OCI-LY7 (cell line): ENCODE results near the gene RPL38. TPM values are rescaled to one million over a fixed set of nuclear protein-coding genes. Genes with fewer than 3 reads are reported as not detected.

Experiments used
- BruUV-seq: library from RNA; stranded (reverse); fragments of 400-500 nt; replicated peaks from 2 replicates; lab custom pipeline; 2021; lab: Mats Ljungman, UMichigan
- CTCF ChIA-PET: fragments of 300-600 bp; sonication (Branson Sonifier 250); formaldehyde crosslinking; loops from one replicate; lab custom pipeline; 2022; ENCODE audit warnings: antibody characterized with exemption; ENCODE audit not compliant: unreplicated experiment; lab: Charles Lee
- POLR2A ChIA-PET: fragments of 300-600 bp; sonication (Branson Sonifier 250); formaldehyde crosslinking; loops from one replicate; lab custom pipeline; 2022; ENCODE audit warnings: antibody characterized with exemption; lab: Charles Lee
- DNase-seq: peaks from one replicate; pipeline ENCODE4 v3.0.0-alpha.2; 2015; ENCODE audit warnings: low spot score
- H2AFZ ChIP-seq: fragments of 200-600 bp; sonication (generic), shearing (Covaris generic); 2 replicates; pipeline ENCODE4 v1.6.1; 2014; ENCODE audit warnings: mild to moderate bottlenecking, antibody characterized with exemption, low read length, moderate library complexity
- H3K27ac ChIP-seq: fragments of 200-600 bp; sonication (generic); 2 replicates; pipeline ENCODE4 v1.5.1; 2014; ENCODE audit warnings: mixed run types, low read depth, mild to moderate bottlenecking, moderate library complexity, low read length, inconsistent platforms; ENCODE audit not compliant: poor library complexity, severe bottlenecking
- H3K36me3 ChIP-seq: fragments of 200-600 bp; sonication (generic); 2 replicates; pipeline ENCODE4 v1.6.1; 2014; ENCODE audit warnings: mild to moderate bottlenecking, antibody characterized with exemption, low read length, moderate library complexity, mixed read lengths; ENCODE audit not compliant: insufficient read depth
- H3K4me1 ChIP-seq: fragments of 200-600 bp; sonication (generic); 2 replicates; pipeline ENCODE4 v1.5.1; 2014; ENCODE audit warnings: mild to moderate bottlenecking, low read length; ENCODE audit not compliant: insufficient read depth, poor library complexity, severe bottlenecking
- H3K4me2 ChIP-seq: fragments of 200-600 bp; sonication (generic); 2 replicates; pipeline ENCODE4 v1.6.1; 2014; ENCODE audit warnings: mild to moderate bottlenecking, low read length
- H3K4me3 ChIP-seq: fragments of 200-600 bp; sonication (generic); 2 replicates; pipeline ENCODE4 v1.5.1; 2014; ENCODE audit warnings: mild to moderate bottlenecking, low read depth, low read length; ENCODE audit not compliant: poor library complexity, severe bottlenecking
- H3K79me2 ChIP-seq: fragments of 200-600 bp; sonication (generic); 2 replicates; pipeline ENCODE4 v1.6.1; 2016; ENCODE audit warnings: low read depth, mild to moderate bottlenecking, low read length, moderate library complexity, mixed read lengths; ENCODE audit not compliant: insufficient read depth
- H3K9me2 ChIP-seq: fragments of 200-600 bp; sonication (generic); 2 replicates; pipeline ENCODE4 v1.6.1; 2016; ENCODE audit warnings: mild to moderate bottlenecking, low read length, mixed read lengths; ENCODE audit not compliant: insufficient read depth
- H3K9me3 ChIP-seq: fragments of 200-600 bp; sonication (generic); 2 replicates; pipeline ENCODE4 v1.6.1; 2014; ENCODE audit warnings: mild to moderate bottlenecking, mixed run types, low read length, mixed read lengths
- H4K20me1 ChIP-seq: fragments of 200-600 bp; sonication (generic); 2 replicates; pipeline ENCODE4 v1.6.1; 2014; ENCODE audit warnings: mild to moderate bottlenecking, antibody characterized with exemption, low read length, moderate library complexity, mixed read lengths; ENCODE audit not compliant: insufficient read depth
- CTCF ChIP-seq: fragments of 200-600 bp; sonication (generic); conservative IDR thresholded peaks from 2 replicates; pipeline ENCODE4 v1.5.1; 2014; ENCODE audit warnings: mild to moderate bottlenecking, antibody characterized with exemption, low read length, moderate library complexity, mixed read lengths
- EZH2phosphoT487 ChIP-seq: fragments of 200-600 bp; sonication (generic); IDR thresholded peaks from 2 replicates; pipeline ENCODE4 v1.6.1; 2018; ENCODE audit warnings: low read depth, borderline replicate concordance, mild to moderate bottlenecking, mixed run types, antibody characterized with exemption, low read length, moderate library complexity, mixed read lengths
- intact Hi-C: fragments of 100-400 bp; cut with micrococcal nuclease; formaldehyde crosslinking; loops from one replicate; pipeline ENCODE4 v1.10.0; 2022; ENCODE audit not compliant: unreplicated experiment
- total RNA-seq, 2 experiments: library from RNA; depleted of rRNA in 1 of 2; stranded (reverse); fragments of >200 nt in 1 of 2; shearing (Covaris generic) in 1 of 2; gene quantifications; 2 replicates each; pipeline ENCODE4 v1.2.3, GENCODE V29; 2014 to 2022

The RPL38 gene
- total RNA-seq, 2 experiments from 2014 or later = 1,845 to 4,732 TPM

- intact Hi-C loops = no loop called here
- POLR2A ChIA-PET = no interaction called here
- BruUV-seq = no TSS peak
- H3K36me3 ChIP-seq = no peaks in the 10 kb centered on the region
- CTCF ChIA-PET = no interaction called here
- H2AFZ ChIP-seq = 0 out of 2 replicates have a peak overlapping the region, but pooled peaks have one; percentile 8
- H3K4me1 ChIP-seq = peaks cover 17% of the 10 kb centered on the region
- no peaks in the 10 kb centered on the region for H3K9me3 ChIP-seq
- no peak overlapping the region for H3K4me2 ChIP-seq
- H3K27ac ChIP-seq = no peak overlapping the region
- no peak overlapping the region for H3K4me3 ChIP-seq
- no peak for DNase-seq
- TF ChIP-seq CTCF = no peak
- no peak for TF ChIP-seq EZH2phosphoT487
- no peaks in the 10 kb centered on the region for H3K9me2 ChIP-seq
- H4K20me1 ChIP-seq = no peaks in the 10 kb centered on the region
- H3K79me2 ChIP-seq = no peaks in the 10 kb centered on the region
Observed at GRCh38 chr17:74194682-74195081, 8.8 kb upstream of the RPL38 start.

GRCh38 chr17:74196541-74197317, 6.7 kb upstream of the RPL38 start:
- intact Hi-C loops = no loop called here

More at GRCh38 chr17:74196541-74197317, 6.7 kb upstream of the RPL38 start:
- no TSS peak for BruUV-seq
- Histone ChIP-seq H2AFZ (no peak overlapping the region), H3K79me2 (no peaks in the 10 kb centered on the region), H3K27ac (no peak overlapping the region), H3K4me3 (no peak overlapping the region), H3K4me2 (no peak overlapping the region), H3K36me3 (no peaks in the 10 kb centered on the region), H3K9me2 (no peaks in the 10 kb centered on the region), H4K20me1 (no peaks in the 10 kb centered on the region), H3K9me3 (no peaks in the 10 kb centered on the region), H3K4me1 (peaks cover 17% of the 10 kb centered on the region)
- ChIA-PET CTCF (no interaction called here), POLR2A (no interaction called here)
- DNase-seq = no peak
- no peak for TF ChIP-seq CTCF
- no peak for TF ChIP-seq EZH2phosphoT487
